Mammary epithelial cell (primary cell): ENCODE results near the gene NIT1.

Experiments used
- CTCF ChIP-seq, 2 donors: IDR thresholded peaks in 1 of 2; conservative IDR thresholded peaks in 1 of 2; 2 replicates each; pipeline ENCODE4 v1.5.1; 2011 to 2012; ENCODE audit warnings: inconsistent platforms in 2 of 2, low read length in 2 of 2, mild to moderate bottlenecking in 2 of 2, control low read depth in 1 of 2, low read depth in 1 of 2; ENCODE audit not compliant: insufficient read depth in 1 of 2; ENCODE audit errors: extremely low read depth in 1 of 2
- EZH2 ChIP-seq: IDR thresholded peaks from 2 replicates; pipeline ENCODE4 v1.6.1; 2012; ENCODE audit warnings: low read length, inconsistent platforms, borderline replicate concordance

- TF ChIP-seq CTCF (conservative IDR thresholded peaks at IDR 0.05 in 1 of 2, IDR thresholded peaks at IDR 0.05 in 1 of 2; ENCODE audit: extremely low read depth in 1 of 2, insufficient read depth in 1 of 2, low read depth in 1 of 2, low read length in 2 of 2), result peak; percentile 46 to 55
- TF ChIP-seq EZH2, result no peak
These were observed 41.4 kb downstream of the NIT1 start, which contains the start of gene USP21 for GRCh38 chr1:161159087-161159912.
